IMR-90 (cell line): ENCODE measurements around the gene SUGT1. TPM values are rescaled to one million over a fixed set of nuclear protein-coding genes. Genes with fewer than 3 reads are reported as not detected.

ENCODE experiments used
- ATAC-seq: fragments of 200-7000 bp; cut with Tn5 transposase; 2 replicates; pipeline ENCODE4 v1.9.1; 2020; ENCODE audit warnings: low read depth, mild to moderate bottlenecking, moderate library complexity
- BruUV-seq: library from RNA; stranded (reverse); fragments of 400-500 nt; replicated peaks from 2 replicates; lab custom pipeline; 2021; lab: Mats Ljungman, UMichigan
- CTCF ChIA-PET: fragments of 300-600 bp; formaldehyde crosslinking; extraction: SDS; loops from one replicate; lab custom pipeline; 2021; ENCODE audit warnings: antibody characterized with exemption; lab: Yijun Ruan, JAX
- POLR2A ChIA-PET: fragments of 300-600 bp; sonication (Branson Sonifier 250); formaldehyde crosslinking; loops from one replicate; lab custom pipeline; 2022; ENCODE audit warnings: antibody characterized with exemption; ENCODE audit not compliant: unreplicated experiment; lab: Charles Lee
- DNase-seq: peaks from one replicate; pipeline ENCODE4 v3.0.0; 2013
- H2AFZ ChIP-seq: replicated peaks from 2 replicates; pipeline ENCODE3; 2013; ENCODE audit warnings: low read length, mild to moderate bottlenecking; ENCODE audit not compliant: poor library complexity
- H2AK5ac ChIP-seq: 2 replicates; pipeline ENCODE4 v1.6.1; 2013; ENCODE audit warnings: low read depth, low read length, inconsistent platforms
- H2AK9ac ChIP-seq: replicated peaks from 2 replicates; pipeline ENCODE3; 2013; ENCODE audit warnings: mild to moderate bottlenecking, low read depth, low read length, moderate library complexity; ENCODE audit not compliant: poor library complexity
- H2BK120ac ChIP-seq: 2 replicates; pipeline ENCODE4 v1.6.1; 2013; ENCODE audit warnings: low read depth, low read length, inconsistent platforms
- H2BK15ac ChIP-seq: 3 replicates; pipeline ENCODE4 v1.6.1; 2013; ENCODE audit warnings: low read depth, low read length, inconsistent platforms
- H2BK20ac ChIP-seq: 2 replicates; pipeline ENCODE4 v1.6.1; 2013; ENCODE audit warnings: low read depth, mild to moderate bottlenecking, inconsistent platforms, low read length, moderate library complexity
- H2BK5ac ChIP-seq: 2 replicates; pipeline ENCODE4 v1.6.1; 2013; ENCODE audit warnings: mild to moderate bottlenecking, low read depth, low read length, inconsistent platforms; ENCODE audit not compliant: poor library complexity, severe bottlenecking
- H3K14ac ChIP-seq: replicated peaks from 2 replicates; pipeline ENCODE4 v1.6.1; 2013; ENCODE audit warnings: low read depth, low read length, inconsistent platforms
- H3K18ac ChIP-seq: 2 replicates; pipeline ENCODE4 v1.6.1; 2013; ENCODE audit warnings: low read depth, low read length, control low read depth
- H3K23ac ChIP-seq: 2 replicates; pipeline ENCODE4 v1.6.1; 2013; ENCODE audit warnings: low read depth, low read length, inconsistent platforms
- H3K27ac ChIP-seq: 2 replicates; pipeline ENCODE4 v1.5.1; 2013; ENCODE audit warnings: mild to moderate bottlenecking, control low read depth, low read length; ENCODE audit not compliant: insufficient read depth
- H3K27me3 ChIP-seq: 2 replicates; pipeline ENCODE4 v1.6.1; 2013; ENCODE audit warnings: low read length; ENCODE audit not compliant: control insufficient read depth, insufficient read depth
- H3K36me3 ChIP-seq: 2 replicates; pipeline ENCODE4 v1.6.1; 2013; ENCODE audit warnings: low read length, mixed read lengths; ENCODE audit not compliant: control insufficient read depth, insufficient read depth
- H3K4ac ChIP-seq: 2 replicates; pipeline ENCODE4 v1.6.1; 2013; ENCODE audit warnings: low read depth, low read length, inconsistent platforms
- H3K4me1 ChIP-seq: 2 replicates; pipeline ENCODE4 v1.6.1; 2013; ENCODE audit warnings: low read length, mixed read lengths; ENCODE audit not compliant: control insufficient read depth, insufficient read depth
- H3K4me2 ChIP-seq: 2 replicates; pipeline ENCODE4 v1.6.1; 2013; ENCODE audit warnings: low read depth, mild to moderate bottlenecking, control low read depth, low read length, moderate library complexity
- H3K4me3 ChIP-seq: 2 replicates; pipeline ENCODE4 v1.5.1; 2013; ENCODE audit warnings: low read depth, mild to moderate bottlenecking, control low read depth, low read length, moderate library complexity; ENCODE audit not compliant: insufficient read depth
- H3K56ac ChIP-seq: 2 replicates; pipeline ENCODE4 v1.6.1; 2013; ENCODE audit warnings: low read length, inconsistent platforms; ENCODE audit not compliant: insufficient read depth; ENCODE audit errors: extremely low read depth
- H3K79me1 ChIP-seq, 2 experiments: 2 replicates each; pipeline ENCODE4 v1.6.1; 2013; ENCODE audit warnings: low read length in 2 of 2, inconsistent platforms in 1 of 2, low read depth in 1 of 2
- H3K9ac ChIP-seq: 2 replicates; pipeline ENCODE4 v1.6.1; 2013; ENCODE audit warnings: low read depth, low read length, control low read depth
- H3K9me1 ChIP-seq: 2 replicates; pipeline ENCODE4 v1.6.1; 2013; ENCODE audit warnings: low read length, inconsistent platforms; ENCODE audit not compliant: insufficient read depth
- H3K9me3 ChIP-seq: 2 replicates; pipeline ENCODE4 v1.6.1; 2013; ENCODE audit warnings: low read length; ENCODE audit not compliant: control insufficient read depth, insufficient read depth
- H4K20me1 ChIP-seq: 2 replicates; pipeline ENCODE4 v1.6.1; 2013; ENCODE audit warnings: low read length, inconsistent platforms; ENCODE audit not compliant: insufficient read depth
- H4K5ac ChIP-seq: 2 replicates; pipeline ENCODE4 v1.6.1; 2013; ENCODE audit warnings: mild to moderate bottlenecking, low read depth, low read length, control low read depth
- H4K8ac ChIP-seq, 2 experiments: 2 replicates each; pipeline ENCODE4 v1.6.1; 2013; ENCODE audit warnings: low read depth in 2 of 2, low read length in 2 of 2, control low read depth in 1 of 2, inconsistent platforms in 1 of 2
- H4K91ac ChIP-seq: 2 replicates; pipeline ENCODE4 v1.6.1; 2013; ENCODE audit warnings: low read depth, low read length, inconsistent platforms; ENCODE audit not compliant: insufficient read depth
- BHLHE40 ChIP-seq: fragments of 150-350 bp; IDR thresholded peaks from 2 replicates; pipeline ENCODE4 v1.6.1; 2016; ENCODE audit warnings: mild to moderate bottlenecking, low read depth, low read length
- CEBPB ChIP-seq: IDR thresholded peaks from 2 replicates; pipeline ENCODE4 v1.6.1; 2012; ENCODE audit warnings: low read depth, low read length, improper control_type of control experiment
- MAZ ChIP-seq: IDR thresholded peaks from 2 replicates; pipeline ENCODE4 v1.6.1; 2012; ENCODE audit warnings: low read depth, mild to moderate bottlenecking, low read length, improper control_type of control experiment, moderate library complexity, borderline replicate concordance
- MXI1 ChIP-seq: IDR thresholded peaks from 2 replicates; pipeline ENCODE4 v1.6.1; 2012; ENCODE audit warnings: low read depth, mild to moderate bottlenecking, low read length, moderate library complexity, borderline replicate concordance
- NFE2L2 ChIP-seq: fragments of 150-350 bp; IDR thresholded peaks from 2 replicates; pipeline ENCODE4 v1.6.1; 2016; ENCODE audit warnings: low read depth, mild to moderate bottlenecking, low read length
- POLR2A ChIP-seq: IDR thresholded peaks from 2 replicates; pipeline ENCODE4 v1.6.1; 2012; ENCODE audit warnings: mild to moderate bottlenecking, low read depth, low read length
- RAD21 ChIP-seq: IDR thresholded peaks from 2 replicates; pipeline ENCODE4 v1.6.1; 2012; ENCODE audit warnings: low read length, improper control_type of control experiment
- RCOR1 ChIP-seq: IDR thresholded peaks from 2 replicates; pipeline ENCODE4 v1.6.1; 2012; ENCODE audit warnings: mild to moderate bottlenecking, low read length, improper control_type of control experiment; ENCODE audit not compliant: insufficient replicate concordance
- SMC3 ChIP-seq: fragments of 150-350 bp; IDR thresholded peaks from 2 replicates; pipeline ENCODE4 v1.6.1; 2016; ENCODE audit warnings: low read depth, mild to moderate bottlenecking, antibody characterized with exemption, low read length, moderate library complexity
- WGBS, 2 experiments: methylation state at CpG; one replicate each; pipeline versions ENCODE4 v1.1.5 to v1.1.7; 2013; ENCODE audit warnings: missing lambda C conversion rate in 2 of 2; ENCODE audit not compliant: insufficient read length in 1 of 2; ENCODE audit errors: extremely low coverage in 2 of 2; 5-methylcytosine and 5-hydroxymethylcytosine counted together
- dilution Hi-C: fragments of 300-500 bp; cut with HindIII; formaldehyde crosslinking; loops from one replicate; pipeline ENCODE4 v1.14.3; 2018; ENCODE audit warnings: low sequenced_read_pairs; ENCODE audit not compliant: unreplicated experiment
- in situ Hi-C: fragments of 300-500 bp; cut with MboI; formaldehyde crosslinking; loops from 3 replicates; pipeline ENCODE4 v1.14.3; 2019; ENCODE audit warnings: low sequenced_read_pairs, inconsistent platforms, mixed read lengths
- intact Hi-C: fragments of 100-400 bp; cut with micrococcal nuclease; formaldehyde crosslinking; loops from 2 replicates; pipeline ENCODE4 v1.10.0; 2022
- polyA plus RNA-seq, 3 experiments: library from polyadenylated mRNA; depleted of rRNA; stranded (reverse); fragments of >200 nt; gene quantifications; 2 replicates each; pipeline ENCODE4 v1.2.3, GENCODE V29; 2012; ENCODE audit warnings: low replicate concordance in 1 of 3
- total RNA-seq: library from RNA; depleted of rRNA; stranded (reverse); fragments of >200 nt; gene quantifications from 2 replicates; pipeline ENCODE4 v1.2.3, GENCODE V29; 2012
- TF ChIP-seq, protein P1 (sequence below): fragments of 150-350 bp; IDR thresholded peaks from 2 replicates; pipeline ENCODE4 v1.6.1; 2017; ENCODE audit warnings: mild to moderate bottlenecking, antibody characterized with exemption, low read length, low read depth
- TF ChIP-seq, protein P2 (sequence below): fragments of 150-350 bp; IDR thresholded peaks from 2 replicates; pipeline ENCODE4 v1.6.1; 2016; ENCODE audit warnings: low read depth, mild to moderate bottlenecking, low read length, moderate library complexity, borderline replicate concordance

SUGT1 gene
- total and polyA plus RNA-seq, 2 of the 4 experiments (the other 2 are of a cell fraction) = 21.5 to 24.6 TPM

DNA sequence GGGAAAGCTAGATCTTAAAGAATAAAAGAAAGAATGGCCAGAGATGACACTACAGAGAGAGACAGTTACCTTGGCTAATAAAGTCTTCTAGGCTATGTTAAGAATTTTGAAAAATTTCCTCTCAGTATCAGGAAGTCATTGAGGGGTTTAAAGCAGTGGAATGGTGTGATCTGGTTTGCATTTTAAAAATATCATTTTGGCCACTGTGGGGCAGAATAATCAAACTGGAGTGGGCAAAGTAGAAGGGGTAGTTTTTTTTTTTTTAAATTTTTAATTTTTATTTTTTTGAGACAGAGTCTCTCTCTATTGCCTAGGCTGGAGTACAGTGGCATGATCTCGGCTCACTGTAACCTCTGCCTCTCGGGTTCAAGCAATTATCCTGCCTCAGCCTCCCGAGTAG is 91.4 kb downstream of the SUGT1 start:
- POLR2A ChIA-PET = no interaction called here

More for the DNA sequence above, 91.4 kb downstream of the SUGT1 start:
- CTCF ChIA-PET = interaction anchor here (1.0 kb wide), 1 partner anchor 85 kb away, joined by 3 read pairs; no protein-coding TSS in a partner anchor
- no peak overlapping the region for H3K4me3 ChIP-seq
- no peak overlapping the region for H2AK9ac ChIP-seq
- no CpG with 5 or more reads among the region's 3 CpGs for WGBS, 2 experiments
- H3K9ac ChIP-seq = no peak overlapping the region
- H4K5ac ChIP-seq = no peak overlapping the region
- H3K4me2 ChIP-seq = no peak overlapping the region
- no peak overlapping the region for H4K8ac ChIP-seq
- peaks cover 21% of the 10 kb centered on the region for H3K27me3 ChIP-seq
- BruUV-seq = no TSS peak
- H3K9me3 ChIP-seq = no peaks in the 10 kb centered on the region
- H2AK5ac ChIP-seq = no peak overlapping the region
- H4K91ac ChIP-seq = no peak overlapping the region
- no peaks in the 10 kb centered on the region for H4K20me1 ChIP-seq
- no peak overlapping the region for H2BK120ac ChIP-seq
- in situ Hi-C loops (no loop called here), dilution Hi-C loops (no loop called here), intact Hi-C loops (no loop called here)
- no peak overlapping the region for H3K27ac ChIP-seq
- H2AFZ ChIP-seq = no peak overlapping the region
- no peaks in the 10 kb centered on the region for H3K79me1 ChIP-seq
- no peak overlapping the region for H3K14ac ChIP-seq
- H3K36me3 ChIP-seq = no peaks in the 10 kb centered on the region
- ATAC-seq = no peak
- no peak overlapping the region for H3K18ac ChIP-seq
- H2BK15ac ChIP-seq = no peak overlapping the region
- no peak overlapping the region for H3K23ac ChIP-seq
- H3K4ac ChIP-seq = no peak overlapping the region
- no peaks in the 10 kb centered on the region for H3K9me1 ChIP-seq
- H2BK5ac ChIP-seq = no peak overlapping the region
- H2BK20ac ChIP-seq = no peak overlapping the region
- H3K56ac ChIP-seq = no peak overlapping the region
- TF ChIP-seq SMC3 (no peak), MXI1 (no peak), NFE2L2 (no peak), MAZ (no peak), POLR2A (no peak), BHLHE40 (no peak), RAD21 (no peak), RCOR1 (no peak), CEBPB (no peak)
- TF ChIP-seq, protein P1, sequence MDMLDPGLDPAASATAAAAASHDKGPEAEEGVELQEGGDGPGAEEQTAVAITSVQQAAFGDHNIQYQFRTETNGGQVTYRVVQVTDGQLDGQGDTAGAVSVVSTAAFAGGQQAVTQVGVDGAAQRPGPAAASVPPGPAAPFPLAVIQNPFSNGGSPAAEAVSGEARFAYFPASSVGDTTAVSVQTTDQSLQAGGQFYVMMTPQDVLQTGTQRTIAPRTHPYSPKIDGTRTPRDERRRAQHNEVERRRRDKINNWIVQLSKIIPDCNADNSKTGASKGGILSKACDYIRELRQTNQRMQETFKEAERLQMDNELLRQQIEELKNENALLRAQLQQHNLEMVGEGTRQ = no peak
- TF ChIP-seq, protein P2, sequence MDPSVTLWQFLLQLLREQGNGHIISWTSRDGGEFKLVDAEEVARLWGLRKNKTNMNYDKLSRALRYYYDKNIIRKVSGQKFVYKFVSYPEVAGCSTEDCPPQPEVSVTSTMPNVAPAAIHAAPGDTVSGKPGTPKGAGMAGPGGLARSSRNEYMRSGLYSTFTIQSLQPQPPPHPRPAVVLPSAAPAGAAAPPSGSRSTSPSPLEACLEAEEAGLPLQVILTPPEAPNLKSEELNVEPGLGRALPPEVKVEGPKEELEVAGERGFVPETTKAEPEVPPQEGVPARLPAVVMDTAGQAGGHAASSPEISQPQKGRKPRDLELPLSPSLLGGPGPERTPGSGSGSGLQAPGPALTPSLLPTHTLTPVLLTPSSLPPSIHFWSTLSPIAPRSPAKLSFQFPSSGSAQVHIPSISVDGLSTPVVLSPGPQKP = no peak
- no peaks in the 10 kb centered on the region for H3K4me1 ChIP-seq
- no peak for DNase-seq
